Stimulated activated CD4-positive, alpha-beta T cell treated with anti-CD3 and anti-CD28 coated beads, TNF-alpha, amount 100 ng/mL, for 4 hours (primary cell): ENCODE measurements around the gene FGF5.
"Not testable (repeated sequence)": the region's sequence is repeated elsewhere in the genome, so short reads cannot be mapped to it uniquely, and the experiment has no call there.

ENCODE experiments used
- DNase-seq, 3 experiments: peaks; one replicate each; pipeline ENCODE4 v3.0.0-alpha.2; 2020; ENCODE audit warnings: low read depth in 3 of 3

The FGF5 gene

GRCh38 chr4:80266253-80266901, at the start of gene FGF5:
Gene FGF5 (plus strand): TSS chr4:80266664. CDS start chr4:80266825, 161 bp downstream.
- DNase-seq = no peak

- no peak for DNase-seq
Measured at GRCh38 chr4:80219301-80220025, 47.0 kb upstream of the FGF5 start.

- DNase-seq = no peak
Measured at GRCh38 chr4:80220711-80221110, 45.8 kb upstream of the FGF5 start.

- no peak for DNase-seq
Measured at GRCh38 chr4:80221161-80221560, 45.3 kb upstream of the FGF5 start.

GRCh38 chr4:80225595-80225994, 40.9 kb upstream of the FGF5 start:
- DNase-seq = no peak

GRCh38 chr4:80226094-80226493, 40.4 kb upstream of the FGF5 start:
- no peak for DNase-seq

- no peak for DNase-seq
Measured at GRCh38 chr4:80228460-80228859, 38.0 kb upstream of the FGF5 start.

GRCh38 chr4:80229128-80229527, 37.3 kb upstream of the FGF5 start:
- DNase-seq = no peak

- DNase-seq = no peak
Measured at GRCh38 chr4:80229590-80229989, 36.9 kb upstream of the FGF5 start.

- no peak for DNase-seq
Measured at GRCh38 chr4:80231180-80231579, 35.3 kb upstream of the FGF5 start.

- no peak for DNase-seq
Measured at GRCh38 chr4:80232707-80233370, 33.6 kb upstream of the FGF5 start.

- DNase-seq = no peak
Measured at GRCh38 chr4:80233390-80233789, 33.1 kb upstream of the FGF5 start.

GRCh38 chr4:80235451-80235850, 31.0 kb upstream of the FGF5 start:
- DNase-seq = no peak

- DNase-seq = no peak
Measured at GRCh38 chr4:80237992-80238391, 28.5 kb upstream of the FGF5 start.

GRCh38 chr4:80239480-80240150, 26.8 kb upstream of the FGF5 start:
- DNase-seq = no peak

GRCh38 chr4:80240976-80241375, 25.5 kb upstream of the FGF5 start:
- no peak for DNase-seq

GRCh38 chr4:80243274-80244018, 23.0 kb upstream of the FGF5 start:
- DNase-seq = no peak

GRCh38 chr4:80247484-80247883, 19.0 kb upstream of the FGF5 start:
- not testable (repeated sequence) for DNase-seq

- no peak for DNase-seq
Measured at GRCh38 chr4:80249144-80249543, 17.3 kb upstream of the FGF5 start.

- DNase-seq = no peak
Measured at GRCh38 chr4:80252427-80252826, 14.0 kb upstream of the FGF5 start.

GRCh38 chr4:80252953-80253352, 13.5 kb upstream of the FGF5 start:
- no peak for DNase-seq

GRCh38 chr4:80253510-80253909, 13.0 kb upstream of the FGF5 start:
- no peak for DNase-seq
